NCI-H446 (cell line): ENCODE measurements around the gene C3orf85.

ENCODE experiments used
- DNase-seq, 2 experiments: peaks; one replicate each; lab custom pipeline; 2025; lab: John Stamatoyannopoulos, UW

Gene C3orf85

GRCh38 chr3:109152320-109152719 is 15.8 kb downstream of the C3orf85 start:
- no peak for DNase-seq

DNA sequence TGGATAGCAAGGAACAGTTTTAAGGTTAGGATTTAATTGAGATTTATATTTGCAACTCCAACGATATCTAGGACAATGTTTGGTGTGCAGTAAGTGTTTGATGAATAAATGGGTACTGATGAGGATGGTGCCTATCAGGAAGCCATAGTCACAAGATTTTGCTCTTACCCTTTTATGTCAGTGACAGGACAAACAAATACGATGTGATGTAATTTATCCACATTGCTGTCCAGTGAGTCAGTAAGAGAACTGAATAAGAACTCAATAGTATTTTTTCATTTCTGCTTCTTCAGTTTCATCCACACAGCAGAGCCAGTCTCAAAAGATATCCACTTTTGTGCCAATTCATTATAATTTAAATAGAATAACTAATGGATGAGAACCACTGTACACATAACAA is 18.5 kb downstream of the C3orf85 start:
- no peak for DNase-seq

- DNase-seq, result no peak
Measured at GRCh38 chr3:109155828-109156227, 19.3 kb downstream of the C3orf85 start.

- DNase-seq, result no peak
Measured at GRCh38 chr3:109161487-109162123, 25.1 kb downstream of the C3orf85 start.

GRCh38 chr3:109165905-109166304 is 29.4 kb downstream of the C3orf85 start:
- DNase-seq, result no peak

- DNase-seq, result no peak
Measured at GRCh38 chr3:109171479-109171878, 35.0 kb downstream of the C3orf85 start.

GRCh38 chr3:109175411-109175810 is 38.9 kb downstream of the C3orf85 start:
- no peak for DNase-seq

- DNase-seq, result no peak
Measured at GRCh38 chr3:109176726-109177125, 40.2 kb downstream of the C3orf85 start.

- DNase-seq, result no peak
Measured at GRCh38 chr3:109177908-109178307, 41.4 kb downstream of the C3orf85 start.

GRCh38 chr3:109178708-109179107 is 42.2 kb downstream of the C3orf85 start:
- no peak for DNase-seq

- DNase-seq, result no peak
Measured at GRCh38 chr3:109184726-109185125, 48.2 kb downstream of the C3orf85 start.

GRCh38 chr3:109187390-109187789 is 50.9 kb downstream of the C3orf85 start:
- DNase-seq, result no peak

DNA sequence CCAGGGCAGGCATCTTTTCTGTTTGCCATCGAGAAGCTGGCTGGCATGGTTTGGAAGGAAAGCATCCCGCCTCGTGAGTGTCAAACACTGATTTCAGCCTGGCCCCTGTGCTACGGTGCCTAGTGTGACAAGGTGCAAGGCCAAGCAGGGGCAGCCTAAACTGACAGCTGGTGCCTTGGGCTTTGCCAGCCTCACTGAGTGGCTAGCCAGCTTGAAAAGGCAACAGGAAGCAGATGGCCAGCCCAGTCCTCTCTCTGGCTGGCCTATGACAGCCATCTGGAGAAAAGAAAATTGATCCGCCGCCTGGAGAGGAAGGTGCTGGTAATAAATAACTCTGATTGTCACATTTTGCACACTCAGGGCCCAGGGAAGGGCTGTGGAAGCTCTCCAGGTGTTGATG is 52.2 kb downstream of the C3orf85 start:
- DNase-seq, result peak in 1 of 2 experiments; percentile 61

DNA sequence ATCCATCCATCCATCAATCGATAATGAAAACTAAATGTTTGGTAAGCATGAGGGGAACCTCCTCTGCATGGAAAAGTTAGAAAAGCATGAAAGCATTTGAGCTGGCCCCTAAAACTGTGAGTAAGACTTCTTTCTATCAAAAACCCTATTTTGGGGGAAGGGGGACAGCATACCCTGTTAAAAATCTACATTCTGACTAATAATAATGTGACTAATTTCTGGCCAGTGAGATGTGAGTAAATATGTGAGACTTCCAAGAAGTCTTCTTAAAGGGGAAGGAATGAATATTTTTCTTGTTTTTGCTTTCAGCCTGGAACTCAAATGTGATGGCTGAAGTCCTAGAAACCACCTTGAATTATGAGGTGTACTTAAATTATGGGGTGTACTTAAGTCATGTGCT is 54.9 kb downstream of the C3orf85 start:
- DNase-seq, result no peak

DNA sequence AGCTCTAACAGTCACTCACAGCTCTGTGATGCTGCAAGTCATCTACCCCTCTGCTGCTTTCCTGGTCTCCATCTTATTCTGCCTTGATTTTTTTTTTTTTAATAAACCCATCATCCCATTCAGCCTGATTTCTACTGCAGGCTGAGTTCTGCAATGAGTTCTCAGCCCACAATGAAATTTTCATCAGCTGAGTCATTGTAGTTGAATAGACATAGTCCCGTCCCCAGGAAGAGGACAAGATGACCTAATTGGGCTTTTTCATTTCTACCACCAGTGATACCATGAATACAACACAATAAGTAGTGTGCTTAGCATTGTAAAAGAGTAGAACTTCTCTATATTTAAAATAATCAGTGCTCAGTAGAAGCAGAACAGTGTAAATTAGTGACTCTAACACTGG is 59.3 kb downstream of the C3orf85 start:
- no peak for DNase-seq
